DND-41 (cell line): Measurements from ENCODE around the gene LAMA4.

Experiments used
- EZH2 ChIP-seq: IDR thresholded peaks from 3 replicates; pipeline ENCODE4 v1.6.1; 2012; ENCODE audit warnings: borderline replicate concordance, low read depth, mild to moderate bottlenecking, moderate library complexity, low read length, inconsistent platforms; ENCODE audit not compliant: severe bottlenecking
- TF ChIP-seq, protein P1 (sequence below): IDR thresholded peaks from 2 replicates; pipeline ENCODE4 v1.5.1; 2012; ENCODE audit warnings: borderline replicate concordance, low read length, moderate library complexity, mild to moderate bottlenecking; ENCODE audit not compliant: poor library complexity, severe bottlenecking; ENCODE audit errors: extremely low read depth

DNA sequence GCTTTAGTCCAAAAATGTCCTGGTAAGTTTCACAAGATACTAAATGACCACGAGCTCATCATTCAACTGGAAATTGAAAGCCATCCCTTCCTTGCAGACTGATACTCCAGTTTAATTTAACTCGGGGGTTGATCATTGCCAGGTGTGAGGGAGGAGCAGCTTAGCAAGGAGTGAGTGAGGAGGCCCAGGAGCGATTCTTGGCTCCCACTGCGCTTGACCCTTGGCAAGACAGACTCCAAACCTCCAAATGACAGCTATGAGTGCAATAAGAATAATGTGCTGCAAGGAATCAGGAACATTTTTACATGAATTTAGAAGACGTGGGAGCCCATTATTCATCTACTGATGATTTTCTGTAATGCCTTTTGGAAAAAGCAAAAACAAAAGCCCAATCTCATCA, 64.9 kb downstream of the LAMA4 start:
- TF ChIP-seq, protein P1, sequence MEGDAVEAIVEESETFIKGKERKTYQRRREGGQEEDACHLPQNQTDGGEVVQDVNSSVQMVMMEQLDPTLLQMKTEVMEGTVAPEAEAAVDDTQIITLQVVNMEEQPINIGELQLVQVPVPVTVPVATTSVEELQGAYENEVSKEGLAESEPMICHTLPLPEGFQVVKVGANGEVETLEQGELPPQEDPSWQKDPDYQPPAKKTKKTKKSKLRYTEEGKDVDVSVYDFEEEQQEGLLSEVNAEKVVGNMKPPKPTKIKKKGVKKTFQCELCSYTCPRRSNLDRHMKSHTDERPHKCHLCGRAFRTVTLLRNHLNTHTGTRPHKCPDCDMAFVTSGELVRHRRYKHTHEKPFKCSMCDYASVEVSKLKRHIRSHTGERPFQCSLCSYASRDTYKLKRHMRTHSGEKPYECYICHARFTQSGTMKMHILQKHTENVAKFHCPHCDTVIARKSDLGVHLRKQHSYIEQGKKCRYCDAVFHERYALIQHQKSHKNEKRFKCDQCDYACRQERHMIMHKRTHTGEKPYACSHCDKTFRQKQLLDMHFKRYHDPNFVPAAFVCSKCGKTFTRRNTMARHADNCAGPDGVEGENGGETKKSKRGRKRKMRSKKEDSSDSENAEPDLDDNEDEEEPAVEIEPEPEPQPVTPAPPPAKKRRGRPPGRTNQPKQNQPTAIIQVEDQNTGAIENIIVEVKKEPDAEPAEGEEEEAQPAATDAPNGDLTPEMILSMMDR: no peak
- TF ChIP-seq EZH2: no peak
